Loucy (cell line): ENCODE data around the gene KCNJ6.

Experiments
- CTCF ChIP-seq: fragments of 200-600 bp; sonication (generic); conservative IDR thresholded peaks from 2 replicates; pipeline ENCODE4 v1.5.1; 2014; ENCODE audit warnings: mild to moderate bottlenecking, antibody characterized with exemption, low read length
- EZH2phosphoT487 ChIP-seq: fragments of 200-600 bp; IDR thresholded peaks from 2 replicates; pipeline ENCODE4 v1.6.1; 2018; ENCODE audit warnings: antibody characterized with exemption, mild to moderate bottlenecking, moderate library complexity, borderline replicate concordance

GRCh38 chr21:37878946-37879660 lies 37.2 kb downstream of the KCNJ6 start:
- no peak for TF ChIP-seq CTCF
- TF ChIP-seq EZH2phosphoT487: no peak
